ENCODE data around the gene SCLY. TPM values are rescaled to one million over a fixed set of nuclear protein-coding genes. Genes with fewer than 3 reads are reported as not detected.

SCLY gene
- total RNA-seq, 1 donor from 2014 or later: 46.1 TPM

- H3K4me1 Mint-ChIP-seq: no peaks in the 10 kb centered on the region
- no peaks in the 10 kb centered on the region for H3K9me3 Mint-ChIP-seq
- no peaks in the 10 kb centered on the region for H3K27me3 Mint-ChIP-seq (ENCODE audit: low read depth)
- H3K4me3 Mint-ChIP-seq: no peak overlapping the region
- no peak overlapping the region for H3K27ac Mint-ChIP-seq (ENCODE audit: unreplicated experiment)
- DNase-seq (ENCODE audit: low read depth, low spot score): no peak
- no peak for TF ChIP-seq CTCF (conservative IDR thresholded peaks at IDR 0.05)
- no peaks in the 10 kb centered on the region for H3K36me3 Mint-ChIP-seq (ENCODE audit: low read depth)
Observed at GRCh38 chr2:238145046-238145445, 84.2 kb downstream of the SCLY start.

GRCh38 chr2:238145851-238146250, 85.0 kb downstream of the SCLY start:
- no peak overlapping the region for H3K27ac Mint-ChIP-seq (ENCODE audit: unreplicated experiment)
- H3K27me3 Mint-ChIP-seq (ENCODE audit: low read depth): no peaks in the 10 kb centered on the region
- no peaks in the 10 kb centered on the region for H3K9me3 Mint-ChIP-seq
- no peaks in the 10 kb centered on the region for H3K36me3 Mint-ChIP-seq (ENCODE audit: low read depth)
- H3K4me1 Mint-ChIP-seq: no peaks in the 10 kb centered on the region
- no peak overlapping the region for H3K4me3 Mint-ChIP-seq
- no peak for DNase-seq (ENCODE audit: low read depth, low spot score)
- TF ChIP-seq CTCF (conservative IDR thresholded peaks at IDR 0.05): no peak

- no peak overlapping the region for H3K27ac Mint-ChIP-seq (ENCODE audit: unreplicated experiment)
- H3K36me3 Mint-ChIP-seq (ENCODE audit: low read depth): no peaks in the 10 kb centered on the region
- no peaks in the 10 kb centered on the region for H3K27me3 Mint-ChIP-seq (ENCODE audit: low read depth)
- H3K4me1 Mint-ChIP-seq: no peaks in the 10 kb centered on the region
- H3K9me3 Mint-ChIP-seq: no peaks in the 10 kb centered on the region
- no peak overlapping the region for H3K4me3 Mint-ChIP-seq
- TF ChIP-seq CTCF (conservative IDR thresholded peaks at IDR 0.05): no peak
- no peak for DNase-seq (ENCODE audit: low read depth, low spot score)
Observed at GRCh38 chr2:238146884-238147544, 86.2 kb downstream of the SCLY start.

- Mint-ChIP-seq H3K36me3 (ENCODE audit: low read depth) (no peaks in the 10 kb centered on the region), H3K4me3 (no peak overlapping the region), H3K4me1 (no peaks in the 10 kb centered on the region), H3K9me3 (no peaks in the 10 kb centered on the region), H3K27ac (ENCODE audit: unreplicated experiment) (no peak overlapping the region), H3K27me3 (ENCODE audit: low read depth) (no peaks in the 10 kb centered on the region)
- no peak for DNase-seq (ENCODE audit: low read depth, low spot score)
- TF ChIP-seq CTCF (conservative IDR thresholded peaks at IDR 0.05): no peak
Observed at GRCh38 chr2:238148981-238149380, 88.2 kb downstream of the SCLY start.

Other genes with a start within 250 kb of the SCLY start
- gene RAMP1, start 201.4 kb upstream of the SCLY start, total RNA-seq: 0.58 and 0.91 TPM in 2 replicates
- 56.8 and 62.3 TPM in 2 replicates for gene UBE2F, start 94.0 kb upstream of the SCLY start, total RNA-seq
- 0.16 and 0.40 TPM in 2 replicates for gene ESPNL, start 39.3 kb downstream of the SCLY start, total RNA-seq
- gene KLHL30, start 77.7 kb downstream of the SCLY start, total RNA-seq: 0.23 and 0.25 TPM in 2 replicates
- 2.6 and 2.8 TPM in 2 replicates for gene ERFE, start 98.0 kb downstream of the SCLY start, total RNA-seq
- gene ILKAP, start 142.7 kb downstream of the SCLY start, total RNA-seq: 63.2 and 65.8 TPM in 2 replicates
- gene HES6, start 179.0 kb downstream of the SCLY start, total RNA-seq: 143 and 152 TPM in 2 replicates
- 8.6 TPM in 2 replicates for gene PER2, start 227.6 kb downstream of the SCLY start, total RNA-seq